K562 (cell line): ENCODE results near the gene DDR1. TPM values are rescaled to one million over a fixed set of nuclear protein-coding genes. Genes with fewer than 3 reads are reported as not detected.

Source experiments
- ASH1L ChIP-seq: fragments of 450-650 bp; IDR thresholded peaks from 2 replicates; pipeline ENCODE4 v1.6.1; 2018; ENCODE audit warnings: borderline replicate concordance, mild to moderate bottlenecking, low read depth; ENCODE audit not compliant: partially characterized antibody
- CGGBP1 ChIP-seq: fragments of 250-450 bp; sonication (Bioruptor Pico); IDR thresholded peaks from 2 replicates; pipeline ENCODE4 v1.9.0; 2021; ENCODE audit warnings: mild to moderate bottlenecking
- CREB3L1 ChIP-seq: fragments of 450-650 bp; IDR thresholded peaks from 2 replicates; pipeline ENCODE4 v1.6.1; 2014; ENCODE audit warnings: low read depth, mild to moderate bottlenecking, moderate library complexity, borderline replicate concordance
- E2F1 ChIP-seq: sonication (generic); formaldehyde crosslinking; IDR thresholded peaks from 2 replicates; pipeline ENCODE4 v1.8.1; 2023; ENCODE audit warnings: mild to moderate bottlenecking, missing genetic modification reagents, moderate library complexity
- ELF1 ChIP-seq: fragments of 200-800 bp; sonication (Bioruptor generic); IDR thresholded peaks from 2 replicates; pipeline ENCODE4 v1.6.1; 2016; ENCODE audit warnings: missing genetic modification characterization, missing compliant biosample characterization
- HDAC2 ChIP-seq: fragments of 450-650 bp; IDR thresholded peaks from 2 replicates; pipeline ENCODE4 v1.6.1; 2016; ENCODE audit warnings: mild to moderate bottlenecking
- MGA ChIP-seq: fragments of 450-650 bp; IDR thresholded peaks from 2 replicates; pipeline ENCODE4 v1.6.1; 2016; ENCODE audit warnings: mild to moderate bottlenecking, moderate library complexity
- MTF1 ChIP-seq: fragments of 250-450 bp; sonication (Bioruptor Pico); IDR thresholded peaks from 2 replicates; pipeline ENCODE4 v1.9.0; 2021; ENCODE audit warnings: moderate library complexity, mild to moderate bottlenecking, inconsistent platforms, borderline replicate concordance
- SRF ChIP-seq, 2 experiments: fragments of 250-450, 450-650 bp in 1 of 2; sonication (Bioruptor Pico) in 1 of 2; sonication (generic) in 1 of 2; formaldehyde crosslinking; IDR thresholded peaks; 2 replicates each; pipeline versions ENCODE4 v1.5.0 to v1.5.1; 2020 to 2022; ENCODE audit warnings: mild to moderate bottlenecking in 1 of 2, missing genetic modification reagents in 1 of 2
- ZHX1 ChIP-seq: fragments of 150-350 bp; conservative IDR thresholded peaks from 2 replicates; pipeline ENCODE4 v1.6.1; 2014; ENCODE audit warnings: low read length
- polyA plus RNA-seq, 8 experiments: library from polyadenylated mRNA; depleted of rRNA in 4 of 8; stranded (reverse) in 5 of 8; unstranded in 3 of 8; fragments of >200 nt; fragmentation: Nextera tagmentation in 2 of 8; fragmentation: Illumina TruSeq in 1 of 8; extraction: Ambion mirVana in 2 of 8; extraction: Trizol in 1 of 8; gene quantifications; 2 replicates each; pipeline versions ENCODE4 v1.2.1 to v1.2.3, GENCODE V29; 2011 to 2014; ENCODE audit warnings: inconsistent platforms in 1 of 8, missing spikeins in 1 of 8
- total RNA-seq, 7 experiments: library from RNA; depleted of rRNA in 6 of 7; stranded (reverse); fragments of >200 nt in 6 of 7; fragmentation: Illumina TruSeq in 2 of 7; extraction: Trizol in 2 of 7; gene quantifications; 2 replicates each; pipeline versions ENCODE4 v1.2.1 to v1.2.3, GENCODE V29; 2011 to 2021; ENCODE audit warnings: low replicate concordance in 1 of 7

Gene DDR1
- total and polyA plus RNA-seq, 9 of the 15 experiments (the other 6 are each of a cell fraction or from before 2014, with no cell fraction given), result 1.4 to 44.6 (median 12.2) TPM

- TF ChIP-seq ZHX1 (no peak), CREB3L1 (peak; percentile 62; the same call in 1 of the 2 replicates), ELF1 (tag) (0 out of 2 replicates have a peak, but pooled peaks have one; percentile 26), MTF1 (CRISPR knock-in tag) (no peak), HDAC2 (no peak), SRF (CRISPR knock-in tag; IDR thresholded peaks at IDR 0.05) (no peak), MGA (no peak), E2F1 (CRISPR knock-in tag) (no peak), CGGBP1 (no peak), ASH1L (no peak)
These were observed 18.4 kb downstream of the DDR1 start (continued) for GRCh38 chr6:30902709-30903108.
